ENCODE measurements around the gene DNAH17.

DNAH17 gene

DNA sequence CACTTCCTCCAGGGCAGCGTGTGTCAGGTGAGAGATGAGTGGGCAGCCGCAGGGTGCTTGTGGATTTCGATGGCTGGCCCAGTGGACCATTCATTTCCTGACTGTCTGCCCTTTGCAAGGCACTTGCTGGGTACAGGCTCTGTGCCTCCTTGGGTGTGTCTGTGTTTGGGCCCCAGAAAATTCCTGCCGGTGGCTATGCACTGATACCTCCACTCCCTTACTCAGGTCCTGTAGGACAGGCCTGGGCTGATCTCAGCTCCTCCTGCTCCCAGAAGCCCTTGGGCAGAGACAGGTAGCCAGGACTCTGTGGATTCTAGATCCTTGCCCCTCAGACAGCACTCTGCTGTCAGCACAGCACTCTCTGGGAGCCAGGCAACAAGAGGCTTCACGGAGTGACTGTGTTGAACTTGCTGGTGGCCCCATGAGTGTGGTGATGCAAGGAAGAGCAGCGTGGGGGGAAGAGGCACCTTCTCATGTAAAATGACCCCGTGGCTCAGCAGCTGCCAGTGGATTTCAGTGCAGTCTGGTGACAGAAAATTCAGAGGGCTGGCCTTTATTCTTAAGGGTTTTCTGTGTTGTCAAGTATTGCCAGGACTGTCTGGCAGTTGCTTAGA is 169.7 kb downstream of the DNAH17 start:
- no peak for DNase-seq

DNA sequence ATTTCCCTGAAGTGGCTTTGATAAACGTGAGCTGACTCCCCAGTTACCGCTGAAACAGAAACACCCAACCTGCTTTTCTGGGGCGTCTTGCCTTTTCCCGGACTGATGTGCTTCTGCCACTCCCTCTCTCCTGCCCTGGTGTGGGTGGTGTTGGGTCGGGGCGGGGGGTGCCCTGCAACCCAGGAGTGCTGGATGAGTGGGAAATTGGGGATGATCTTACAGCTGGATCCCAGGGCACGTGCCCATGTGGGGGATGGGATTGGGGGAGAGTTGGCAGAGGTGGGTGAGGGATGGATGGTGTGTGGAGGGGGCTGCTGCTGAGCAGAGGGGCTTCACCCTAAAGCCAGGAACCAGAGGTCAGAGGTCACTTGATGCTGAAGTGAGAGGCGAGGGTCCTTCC is 170.3 kb downstream of the DNAH17 start:
- no peak for DNase-seq

DNA sequence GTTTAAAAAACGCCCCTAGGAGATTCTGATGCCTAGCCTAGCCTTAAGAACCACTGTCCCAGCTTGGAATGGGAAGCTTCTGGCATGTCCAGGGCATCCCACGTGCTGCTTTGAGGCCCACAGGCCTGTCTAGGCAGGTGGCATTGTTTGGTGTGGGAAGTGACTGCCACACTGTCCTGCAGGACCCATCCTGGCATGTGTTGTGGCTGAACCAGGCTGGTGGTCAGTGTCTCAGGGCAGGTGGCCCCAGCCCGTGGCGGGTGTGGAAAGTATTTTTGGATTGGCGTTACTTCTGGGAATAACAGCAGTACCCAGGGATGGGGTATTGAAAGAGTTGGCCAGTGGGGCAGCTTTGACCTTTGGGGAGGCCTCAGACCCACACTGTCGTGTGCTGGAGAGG is 170.8 kb downstream of the DNAH17 start:
- DNase-seq = no peak

DNA sequence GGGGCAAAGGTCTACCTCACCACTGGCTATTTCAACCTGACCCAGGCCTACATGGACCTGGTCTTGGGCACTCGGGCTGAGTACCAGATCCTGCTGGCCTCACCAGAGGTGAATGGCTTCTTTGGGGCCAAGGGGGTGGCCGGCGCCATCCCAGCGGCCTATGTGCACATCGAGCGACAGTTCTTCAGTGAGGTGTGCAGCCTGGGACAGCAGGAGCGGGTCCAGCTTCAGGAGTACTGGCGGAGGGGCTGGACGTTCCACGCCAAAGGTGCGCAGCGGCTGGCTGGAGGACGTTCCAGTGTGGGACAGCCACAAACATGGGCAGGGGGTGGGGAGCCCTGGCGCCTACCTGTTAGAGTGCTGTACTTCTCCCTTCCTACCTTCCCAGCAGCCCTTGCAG is 173.4 kb downstream of the DNAH17 start:
- no peak for DNase-seq

DNA sequence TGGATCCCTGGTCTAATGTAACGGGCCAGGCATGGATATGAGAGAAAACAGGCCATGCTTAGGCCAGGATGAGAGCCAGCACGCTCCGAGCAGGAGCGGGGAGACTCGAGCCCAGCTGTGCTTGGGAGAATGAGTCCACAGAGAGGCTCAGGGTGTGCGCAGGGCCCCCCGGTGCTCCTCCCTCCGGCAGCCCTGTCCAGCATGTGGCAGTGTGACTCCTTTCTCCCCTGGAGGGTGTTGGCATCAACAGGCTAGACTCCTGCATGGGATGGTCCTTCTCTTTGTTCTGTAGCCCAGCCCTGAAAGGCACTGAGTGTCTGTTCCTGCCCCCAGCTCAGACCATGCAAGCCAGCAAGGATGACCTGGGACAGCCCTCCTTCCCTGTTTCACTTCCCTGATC is 175.3 kb downstream of the DNAH17 start:
- no peak for DNase-seq

DNA sequence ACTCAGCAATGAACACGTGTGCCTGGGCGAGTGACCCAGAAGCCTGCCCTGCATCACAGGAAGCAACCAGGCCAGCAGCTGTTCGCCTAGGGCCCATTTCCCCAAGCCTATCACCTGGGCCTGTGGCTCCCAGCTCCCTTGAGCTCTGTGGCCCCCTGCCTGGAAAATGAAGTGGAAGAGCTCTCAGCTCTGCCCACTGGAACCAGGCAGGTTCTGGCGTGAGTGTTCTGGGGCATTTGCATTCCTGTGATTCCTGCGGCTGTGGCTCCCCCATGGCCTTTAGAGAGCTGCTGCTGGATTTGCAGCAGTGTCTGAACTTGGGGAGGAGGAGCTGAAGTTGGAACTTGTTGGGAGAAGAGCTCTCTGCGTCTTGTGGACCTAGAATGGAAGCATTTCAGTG is 175.9 kb downstream of the DNAH17 start:
- DNase-seq = no peak

DNA sequence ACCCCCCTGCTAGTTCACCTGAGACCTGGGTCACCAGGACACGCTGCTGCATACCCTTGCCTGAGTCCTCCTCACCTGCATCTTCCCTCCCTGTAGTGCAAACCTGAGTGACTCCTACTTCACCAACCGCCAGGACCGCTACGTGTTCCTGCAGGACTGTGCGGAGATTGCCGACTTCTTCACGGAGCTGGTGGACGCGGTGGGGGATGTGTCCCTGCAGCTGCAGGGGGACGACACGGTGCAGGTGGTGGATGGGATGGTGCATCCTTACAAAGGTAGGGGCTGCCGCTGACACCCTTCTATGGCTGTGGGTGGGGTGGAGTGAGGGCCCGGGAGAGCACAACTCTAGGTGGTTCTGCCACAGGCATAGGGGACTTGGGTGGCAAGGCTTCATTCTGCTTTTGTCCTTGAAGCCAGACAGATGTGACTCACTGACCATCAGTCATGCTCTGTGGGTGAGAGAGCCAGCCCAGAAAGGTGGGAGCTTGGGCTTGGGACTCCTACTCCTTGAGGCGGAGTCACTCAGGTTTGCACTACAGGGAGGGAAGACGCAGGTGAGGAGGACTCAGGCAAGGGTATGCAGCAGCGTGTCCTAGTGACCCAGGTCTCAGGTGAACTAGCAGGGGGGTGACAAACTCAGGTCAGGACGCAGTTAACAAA is 176.5 kb downstream of the DNAH17 start:
- peak; percentile 20 for DNase-seq

DNA sequence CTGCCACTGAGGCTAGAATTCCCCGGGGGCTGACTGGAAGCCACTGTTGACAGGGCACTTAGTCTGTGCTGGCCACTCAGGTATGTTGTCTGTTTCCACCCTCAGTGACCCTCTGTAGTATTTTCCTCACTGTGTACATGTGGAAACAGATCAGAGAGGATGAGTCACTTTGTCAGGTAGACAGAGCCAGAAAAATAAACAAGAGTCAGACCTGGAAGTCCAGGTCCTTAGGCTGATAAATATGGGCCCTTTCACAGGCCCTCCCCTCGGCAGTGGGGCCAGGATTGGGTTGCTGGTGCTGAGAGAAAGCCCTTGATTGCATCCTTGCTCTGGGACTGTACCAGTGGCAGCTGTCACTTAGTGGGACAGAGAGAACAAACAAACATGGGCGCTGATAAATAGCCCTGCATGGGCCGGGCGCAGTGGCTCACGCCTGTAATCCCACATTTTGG is 177.5 kb downstream of the DNAH17 start:
- DNase-seq = no peak

DNA sequence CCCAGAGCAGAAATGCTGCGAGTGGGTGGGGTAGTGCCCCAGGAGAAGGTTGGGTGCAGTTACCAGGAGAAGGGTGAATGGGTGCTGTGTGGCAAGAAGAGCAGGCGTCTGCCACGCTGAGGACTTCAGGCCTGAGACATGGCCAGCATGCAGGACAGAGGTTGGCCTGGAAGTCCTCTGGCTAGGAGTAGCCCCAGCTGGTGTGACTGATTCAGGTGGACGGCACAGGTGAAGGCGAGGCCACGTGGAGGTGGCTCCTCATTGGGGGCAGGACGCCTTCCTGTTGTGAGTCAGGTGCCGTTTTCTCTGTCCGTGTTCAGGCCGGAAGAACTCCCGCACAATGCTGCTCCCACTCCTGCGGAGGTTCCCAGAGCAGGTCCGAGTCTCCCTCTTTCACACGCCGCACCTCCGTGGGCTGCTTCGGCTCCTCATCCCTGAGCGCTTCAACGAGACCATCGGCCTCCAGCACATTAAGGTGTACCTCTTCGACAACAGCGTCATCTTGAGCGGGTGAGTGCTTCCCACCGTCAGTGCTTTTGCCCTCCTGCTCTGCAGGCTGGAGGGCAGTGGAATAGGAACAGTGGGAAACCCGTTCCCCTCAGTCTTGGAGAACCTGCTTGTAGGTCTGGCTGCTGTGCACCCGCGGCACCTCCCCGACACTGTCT is 178.0 kb downstream of the DNAH17 start:
- DNase-seq = no peak

DNA sequence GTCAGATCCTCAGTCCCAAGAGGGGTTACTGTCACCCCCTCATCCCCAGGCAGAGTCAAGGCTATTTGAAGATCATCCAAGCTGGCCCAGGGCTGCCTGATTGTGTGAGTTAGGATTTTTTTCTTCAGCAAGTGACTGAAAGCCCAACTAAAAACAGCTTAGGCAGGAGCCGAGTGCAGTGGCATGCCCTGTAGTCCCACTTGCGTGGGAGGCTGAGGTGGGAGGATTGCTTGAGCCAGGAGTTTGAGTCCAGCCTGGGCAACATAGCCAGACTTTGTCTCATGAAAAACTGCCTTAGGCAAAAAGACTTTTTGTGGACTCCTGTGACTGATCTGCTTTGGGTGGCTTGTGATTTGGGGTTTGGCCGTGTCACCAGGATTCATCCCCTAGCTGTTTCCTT is 178.8 kb downstream of the DNAH17 start:
- no peak for DNase-seq

DNA sequence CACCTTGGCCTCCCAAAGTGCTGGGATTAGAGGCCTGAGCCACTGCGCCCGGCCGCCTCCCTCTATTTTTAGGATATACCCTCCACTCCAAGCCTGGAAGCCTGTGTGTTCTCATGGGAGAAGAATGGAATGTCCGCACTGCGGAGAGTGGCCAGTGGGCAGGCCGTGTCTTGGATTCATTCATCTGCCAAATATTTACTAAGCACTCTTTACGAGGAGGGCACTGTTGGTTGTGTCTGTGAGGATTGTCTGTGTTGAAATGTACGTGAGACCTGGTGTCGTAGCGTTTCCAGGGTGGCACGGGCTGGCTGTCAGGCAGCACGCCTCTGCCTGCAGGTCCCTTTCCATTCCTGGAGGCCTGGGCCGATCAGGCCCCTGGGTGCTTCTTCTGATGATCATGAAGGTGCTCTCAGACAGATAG is 179.5 kb downstream of the DNAH17 start:
- no peak for DNase-seq

DNA sequence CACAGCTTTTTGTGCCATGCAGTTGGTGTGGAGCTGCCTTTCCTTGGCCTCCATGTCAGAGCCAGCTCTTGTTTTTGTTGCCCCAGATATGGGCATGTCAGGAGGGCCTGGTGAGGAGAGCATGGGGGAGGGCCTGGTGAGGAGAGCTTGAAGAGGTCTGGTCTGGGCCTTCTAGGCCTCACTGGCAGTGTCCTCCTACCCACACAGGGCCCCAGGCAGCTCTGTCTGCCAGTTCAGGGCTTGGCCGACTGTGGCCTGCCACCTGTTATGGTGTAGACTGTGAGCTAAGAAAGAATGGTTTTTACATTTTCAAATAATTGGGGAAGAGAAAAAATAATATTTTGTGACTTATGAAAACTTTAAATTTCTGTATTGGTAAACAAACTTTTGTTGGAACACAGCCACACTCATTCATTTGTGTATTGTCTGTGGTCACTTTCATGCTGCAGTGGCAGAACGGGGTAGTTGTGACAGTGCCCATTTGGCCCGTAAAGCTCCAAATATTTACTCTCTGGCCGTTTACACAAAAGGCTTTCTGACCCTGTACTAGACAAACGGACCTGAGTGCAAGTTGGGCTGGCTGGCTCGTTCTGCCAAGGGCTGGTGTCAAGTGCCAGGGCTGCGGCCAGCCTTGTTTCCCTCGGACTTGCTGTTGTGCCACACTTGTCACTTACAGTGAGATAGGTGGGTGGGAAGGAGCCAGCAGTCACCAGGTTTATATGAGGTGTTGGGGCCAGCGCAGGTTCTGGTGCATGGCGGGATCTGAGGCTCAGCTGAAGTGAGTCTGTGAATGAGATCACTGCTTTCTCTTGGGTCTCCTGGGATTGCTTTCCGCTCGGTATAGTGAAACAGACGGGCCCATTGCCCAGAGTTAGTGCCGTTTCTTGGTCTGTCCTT is 180.5 kb downstream of the DNAH17 start:
- DNase-seq = no peak

DNA sequence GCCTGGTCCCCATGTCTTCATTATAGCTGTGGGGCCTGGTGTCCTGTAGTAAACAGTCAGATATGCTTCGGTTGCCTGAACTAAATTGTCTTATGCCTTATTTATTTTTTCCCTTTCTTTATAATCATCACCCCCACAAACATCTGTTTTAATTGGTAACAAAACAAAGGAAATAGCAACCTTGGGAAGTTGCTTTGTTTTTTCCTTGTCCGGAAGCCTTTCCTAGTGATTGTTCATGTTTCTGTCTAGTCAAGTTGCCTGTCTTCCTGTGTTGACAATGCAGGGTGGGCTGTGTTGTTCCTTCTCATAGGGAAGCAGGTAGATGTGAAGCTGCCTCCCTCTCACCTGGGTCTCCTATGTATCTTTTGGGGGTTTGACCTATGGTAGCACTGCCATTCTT is 182.0 kb downstream of the DNAH17 start:
- no peak for DNase-seq

DNA sequence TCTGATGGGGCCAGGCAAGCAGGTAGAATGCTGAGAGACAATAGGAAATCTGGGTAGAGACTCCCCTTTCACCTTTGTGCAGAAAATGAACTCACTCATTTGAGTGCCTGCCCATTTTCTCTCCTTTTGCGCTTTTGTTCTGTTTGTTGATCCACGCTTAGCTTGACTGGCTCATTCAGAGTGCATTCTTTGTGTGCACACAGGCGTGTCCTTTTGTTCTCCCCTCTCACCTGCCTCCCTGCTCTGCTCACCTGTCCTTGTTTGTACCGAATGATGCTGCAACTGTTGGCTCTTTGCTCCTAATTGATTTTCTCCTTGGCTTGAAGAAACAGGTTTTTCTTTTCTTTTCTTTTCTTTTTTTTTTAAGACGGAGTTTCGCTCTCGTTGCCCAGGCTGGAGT is 183.0 kb downstream of the DNAH17 start:
- DNase-seq = no peak

DNA sequence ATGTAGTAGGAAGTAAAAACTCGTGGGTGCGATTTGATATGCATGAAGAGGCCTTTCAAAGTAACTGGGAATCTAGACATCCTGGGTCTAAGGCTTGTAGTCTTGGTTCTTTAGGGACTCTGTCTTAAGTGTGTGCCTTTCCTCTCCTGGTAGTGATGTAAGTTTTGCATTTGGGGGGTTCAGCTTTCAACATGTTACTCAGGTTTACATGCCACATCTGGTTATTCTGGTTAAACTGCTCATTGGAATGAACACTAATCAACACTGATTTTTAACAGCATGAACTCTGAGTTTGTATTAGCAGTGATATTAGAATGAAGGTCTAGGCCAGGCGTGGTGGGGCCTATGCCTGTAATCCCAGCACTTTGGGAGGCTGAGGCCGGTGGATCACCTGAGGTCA is 183.6 kb downstream of the DNAH17 start:
- DNase-seq = no peak

DNA sequence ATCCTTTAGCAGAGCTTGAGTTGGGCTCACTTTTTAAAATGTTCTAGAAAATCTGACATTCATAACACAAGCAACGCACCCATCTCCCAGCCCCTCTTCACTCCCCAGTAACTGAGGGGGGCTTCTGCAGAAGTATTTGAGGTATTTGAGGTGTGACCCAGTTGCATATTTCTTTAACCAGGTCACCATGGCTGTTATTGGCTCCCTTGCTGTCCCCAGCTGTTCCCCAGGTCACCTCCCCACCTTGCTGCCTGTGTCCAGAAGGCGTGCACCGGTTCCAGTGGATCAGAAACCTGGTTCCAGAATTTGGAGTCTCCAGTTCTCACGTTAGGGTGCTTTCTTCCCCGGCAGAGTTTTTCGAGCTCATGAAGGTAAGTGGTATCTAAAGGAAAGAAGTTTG is 184.9 kb downstream of the DNAH17 start:
- no peak for DNase-seq

DNA sequence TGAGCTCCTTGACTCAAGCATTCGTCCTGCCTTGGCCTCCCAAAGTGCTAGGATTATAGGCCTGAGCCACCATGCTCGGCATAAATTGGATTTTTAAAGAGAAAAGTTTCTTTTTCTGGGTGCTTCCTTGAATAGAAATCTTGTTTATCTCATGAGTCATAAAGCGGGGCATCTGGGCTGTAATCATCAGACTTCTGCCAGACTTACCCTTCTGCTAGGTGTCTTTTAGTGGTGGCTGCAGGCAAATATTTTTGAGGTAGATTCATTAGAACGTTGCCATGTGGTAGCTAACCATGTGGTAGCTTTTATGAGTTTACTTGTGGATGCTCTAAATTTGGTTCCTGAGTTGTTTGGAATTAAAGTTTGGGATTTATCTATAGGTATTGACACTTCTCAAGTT is 185.4 kb downstream of the DNAH17 start:
- DNase-seq = peak; percentile 65

DNA sequence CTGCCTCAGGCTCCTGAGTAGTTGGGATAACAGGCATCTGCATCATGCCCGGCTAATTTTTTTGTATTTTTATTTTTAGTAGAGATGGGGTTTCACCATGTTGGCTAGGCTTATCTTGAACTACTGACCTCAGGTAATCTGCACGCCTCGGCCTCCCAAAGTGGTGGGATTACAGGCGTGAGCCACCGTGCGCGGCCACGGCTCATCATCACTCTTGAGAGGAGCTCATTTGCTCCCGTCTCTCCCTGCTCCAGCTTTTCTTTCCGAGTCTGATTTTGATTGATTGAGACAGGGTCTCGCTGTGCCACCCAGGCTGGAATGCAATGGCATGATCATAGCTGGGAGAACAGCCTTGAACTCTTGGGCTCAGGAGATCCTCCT is 186.2 kb downstream of the DNAH17 start:
- DNase-seq = no peak

DNA sequence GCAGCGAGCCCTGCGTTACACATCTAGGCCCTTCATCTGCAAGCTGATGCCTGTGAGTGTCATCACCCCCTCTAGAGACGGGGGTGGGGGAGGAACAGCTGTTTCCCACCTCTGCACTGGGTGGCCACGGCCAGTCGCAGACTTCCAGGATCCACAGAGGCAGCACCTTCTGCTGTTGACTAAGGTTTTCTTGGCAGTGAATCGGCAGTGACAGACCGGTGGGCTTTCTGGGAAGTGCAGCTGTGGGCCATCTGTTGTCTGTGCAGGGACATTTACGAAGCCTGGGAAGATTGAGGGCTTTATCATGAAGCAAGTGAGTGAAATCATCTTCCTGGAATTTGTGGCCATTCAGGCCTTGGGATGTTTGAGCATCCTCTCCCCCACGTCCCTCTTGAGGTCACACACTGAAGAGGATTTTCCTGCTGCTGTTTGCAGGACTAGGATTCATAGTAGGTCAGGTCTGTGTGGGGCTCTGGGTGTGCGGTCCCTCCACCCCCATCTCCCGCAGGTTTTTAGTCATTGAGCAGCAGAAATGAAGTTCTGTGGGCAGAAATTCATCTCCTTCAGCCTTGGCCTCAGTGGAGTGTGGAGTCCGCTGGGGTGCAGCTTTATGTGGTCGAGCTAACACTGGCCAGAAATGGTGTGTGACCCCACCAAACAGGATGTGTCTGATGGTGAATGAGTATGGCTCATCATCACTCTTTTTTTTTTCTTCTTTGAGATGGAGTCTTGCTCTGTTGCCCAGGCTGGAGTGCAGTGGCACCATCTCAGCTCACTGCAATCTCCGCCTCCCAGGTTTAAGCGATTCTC is 186.8 kb downstream of the DNAH17 start:
- peak; percentile 93 for DNase-seq

DNA sequence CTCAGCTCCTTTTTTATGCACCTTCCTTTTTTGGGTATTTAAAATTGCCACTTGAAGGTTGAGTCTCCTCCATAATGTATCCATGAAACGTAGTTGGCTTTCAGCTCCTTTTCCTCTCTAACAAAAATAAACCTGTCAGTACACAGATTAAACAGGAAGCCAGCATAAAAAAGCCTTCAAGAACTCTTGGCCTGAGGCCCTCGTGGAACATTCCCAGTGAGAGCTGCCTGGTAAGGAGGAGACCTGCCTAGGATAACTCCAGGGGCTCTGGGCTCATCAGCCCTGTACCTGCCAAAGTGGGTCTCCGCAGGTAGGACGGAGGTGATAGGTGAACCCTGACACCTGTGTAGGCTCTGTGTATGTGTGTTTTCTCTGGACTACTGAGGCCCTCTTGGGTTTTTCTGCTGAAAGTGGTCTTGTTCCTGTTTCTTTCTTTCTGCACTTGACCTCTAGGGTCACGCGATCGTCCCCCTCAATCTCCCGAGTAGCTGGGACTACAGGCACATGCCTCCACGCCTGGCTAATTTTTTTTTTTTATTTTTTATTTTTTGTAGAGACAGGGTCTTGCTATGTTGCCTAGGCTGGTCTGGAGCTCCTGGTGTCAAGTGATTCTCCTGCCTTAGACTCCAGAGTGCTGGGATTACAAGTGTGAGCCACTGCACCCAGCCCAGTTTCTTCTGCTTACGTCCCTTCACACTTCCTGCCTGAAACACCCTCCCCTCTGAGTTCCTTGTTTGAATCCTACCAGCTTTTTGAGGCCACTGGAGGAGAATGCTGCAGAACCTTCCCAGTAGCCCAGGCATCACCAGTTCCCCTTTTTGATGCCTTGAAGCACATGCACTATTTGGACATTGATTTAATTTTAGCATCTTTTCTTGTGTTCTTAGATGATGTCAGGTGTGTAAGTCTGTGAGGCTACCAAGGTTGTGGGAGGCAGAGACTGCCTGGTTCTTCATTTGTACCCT is 188.9 kb downstream of the DNAH17 start:
- DNase-seq = no peak

DNA sequence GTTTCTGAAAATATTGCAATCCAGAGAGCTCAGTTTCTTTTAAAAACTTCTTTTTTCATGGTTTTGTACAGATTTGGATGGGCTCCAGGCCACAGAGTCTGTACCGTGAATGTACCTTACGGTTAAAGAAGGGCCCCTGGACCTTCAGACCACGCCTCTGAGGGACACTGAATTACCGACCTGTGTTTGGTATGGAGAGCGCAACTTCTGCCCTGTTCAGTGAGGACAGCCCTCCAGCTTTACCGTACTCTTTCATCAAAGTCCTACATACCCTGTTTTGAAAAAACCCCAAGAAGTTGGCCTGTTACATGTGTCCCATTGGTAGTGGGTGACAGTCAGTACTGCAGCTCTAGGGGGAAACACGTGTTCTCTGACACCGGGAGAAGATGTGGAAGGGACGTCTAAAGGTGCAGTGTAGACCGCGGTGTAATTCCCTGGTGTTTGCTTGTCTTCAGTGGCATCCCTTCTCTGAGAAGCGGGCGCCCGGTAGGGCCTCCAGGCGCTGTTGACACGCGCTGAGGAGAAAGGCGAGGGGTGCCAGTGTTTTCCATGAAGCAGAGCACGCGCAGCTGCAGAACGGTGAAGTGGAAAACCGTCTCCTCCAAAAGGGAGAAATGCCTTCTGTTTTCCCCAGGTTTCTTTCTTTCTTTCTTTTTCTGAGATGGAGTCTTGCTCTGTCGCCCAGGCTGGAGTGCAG is 192.6 kb downstream of the DNAH17 start:
- DNase-seq = no peak

Measured in kidney glomerular epithelial cell (primary cell).